ENCODE measurements around the gene CFAP299. TPM values are rescaled to one million over a fixed set of nuclear protein-coding genes. Genes with fewer than 3 reads are reported as not detected.

The CFAP299 gene
- total and polyA plus RNA-seq, 10 donors, result 0.11 TPM; not detected in 9

- Histone ChIP-seq H3K27me3 (replicated peaks in 1 of 7) (no peaks in the 10 kb centered on the region), H3K4me3 (no peak overlapping the region), H3K27ac (no peak overlapping the region), H3K36me3 (no peaks in the 10 kb centered on the region), H3K4me1 (no peaks in the 10 kb centered on the region), H3K9me3 (peaks cover 0 to 16% (median 11%) of the 10 kb centered on the region in 8 donors)
- no peak for TF ChIP-seq POLR2A (IDR thresholded peaks at IDR 0.05)
- no peak for TF ChIP-seq POLR2AphosphoS5 (IDR thresholded peaks at IDR 0.05)
- no peak for TF ChIP-seq CTCF (IDR thresholded peaks at IDR 0.05 in 8 of 11, conservative IDR thresholded peaks at IDR 0.05 in 3 of 11)
- peak; percentile 32 for DNase-seq
- intact Hi-C loops (cut with DNase I; ENCODE audit: low total_unique reads), result no loop called here
- WGBS, 5 donors, result 53 to 78% (median 66%) methylated on average over 5 of the region's 5 CpGs
These were observed 562.2 kb downstream of the CFAP299 start for GRCh38 chr4:80897537-80898303.

GRCh38 chr4:80900908-80901307, 565.4 kb downstream of the CFAP299 start:
- Histone ChIP-seq H3K27ac (no peak overlapping the region), H3K4me1 (no peaks in the 10 kb centered on the region), H3K9me3 (peaks cover 0 to 21% (median 17%) of the 10 kb centered on the region in 8 donors), H3K27me3 (replicated peaks in 1 of 7) (no peaks in the 10 kb centered on the region), H3K36me3 (no peaks in the 10 kb centered on the region), H3K4me3 (no peak overlapping the region)
- intact Hi-C loops (cut with DNase I; ENCODE audit: low total_unique reads), result no loop called here
- WGBS, 5 donors, result 71 to 95% (median 81%) methylated on average over 2 of the region's 2 CpGs
- no peak for DNase-seq
- TF ChIP-seq POLR2AphosphoS5 (IDR thresholded peaks at IDR 0.05) (no peak), CTCF (IDR thresholded peaks at IDR 0.05 in 8 of 11, conservative IDR thresholded peaks at IDR 0.05 in 3 of 11) (no peak), POLR2A (IDR thresholded peaks at IDR 0.05) (no peak)

GRCh38 chr4:80903020-80903419, 567.5 kb downstream of the CFAP299 start:
- Histone ChIP-seq H3K27ac (no peak overlapping the region), H3K27me3 (replicated peaks in 1 of 7) (no peaks in the 10 kb centered on the region), H3K36me3 (no peaks in the 10 kb centered on the region), H3K4me3 (no peak overlapping the region), H3K4me1 (no peaks in the 10 kb centered on the region), H3K9me3 (peaks cover 0 to 37% (median 34%) of the 10 kb centered on the region in 8 donors)
- no peak for DNase-seq
- TF ChIP-seq CTCF (IDR thresholded peaks at IDR 0.05 in 8 of 11, conservative IDR thresholded peaks at IDR 0.05 in 3 of 11) (no peak), POLR2A (IDR thresholded peaks at IDR 0.05) (no peak), POLR2AphosphoS5 (IDR thresholded peaks at IDR 0.05) (no peak)
- intact Hi-C loops (cut with DNase I; ENCODE audit: low total_unique reads), result no loop called here

GRCh38 chr4:80909938-80910337, 574.4 kb downstream of the CFAP299 start:
- Histone ChIP-seq H3K36me3 (no peaks in the 10 kb centered on the region), H3K4me1 (no peaks in the 10 kb centered on the region), H3K27ac (no peak overlapping the region), H3K9me3 (peaks cover 0 to 35% (median 28%) of the 10 kb centered on the region in 8 donors), H3K4me3 (no peak overlapping the region), H3K27me3 (replicated peaks in 1 of 7) (no peaks in the 10 kb centered on the region)
- no peak for DNase-seq
- WGBS, 5 donors, result 94 to 99% (median 98%) methylated on average over 1 of the region's 1 CpG
- TF ChIP-seq CTCF (IDR thresholded peaks at IDR 0.05 in 8 of 11, conservative IDR thresholded peaks at IDR 0.05 in 3 of 11), result no peak
- TF ChIP-seq POLR2A (IDR thresholded peaks at IDR 0.05), result no peak
- TF ChIP-seq POLR2AphosphoS5 (IDR thresholded peaks at IDR 0.05), result no peak
- intact Hi-C loops (cut with DNase I; ENCODE audit: low total_unique reads), result no loop called here
